ENCODE data around the gene PEAR1. TPM values are rescaled to one million over a fixed set of nuclear protein-coding genes. Genes with fewer than 3 reads are reported as not detected.

PEAR1 gene
- total and polyA plus RNA-seq, 2 of the 4 experiments (the other 2 are of a cell fraction): 2.0 to 44.4 TPM

DNA sequence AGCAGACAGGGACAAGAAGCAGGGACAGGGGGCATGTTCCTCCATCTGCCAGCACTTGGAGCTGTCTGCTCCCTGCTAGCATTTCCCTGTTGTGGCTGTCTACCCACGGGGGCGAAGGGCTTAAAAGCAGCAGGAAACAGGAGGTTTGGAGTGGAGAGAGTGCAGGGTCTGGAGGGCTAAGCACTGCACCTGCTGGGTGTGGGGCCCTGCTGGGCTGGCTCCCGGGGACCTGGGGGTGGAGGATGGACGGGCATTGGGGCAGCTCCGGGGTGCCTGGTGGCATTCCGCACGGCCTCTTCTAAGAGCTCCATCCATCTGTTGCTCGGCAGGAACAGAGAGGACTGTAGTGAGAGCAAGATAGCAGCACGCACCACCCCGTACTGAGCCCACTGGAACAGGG, 48.2 kb downstream of the PEAR1 start:
- H3K9me3 ChIP-seq (ENCODE audit: control insufficient read depth, insufficient read depth, low read length): no peaks in the 10 kb centered on the region
- H3K4ac ChIP-seq (ENCODE audit: low read depth, low read length): no peak overlapping the region
- POLR2A ChIA-PET (ENCODE audit: unreplicated experiment): no interaction called here
- H2AFZ ChIP-seq (replicated peaks; ENCODE audit: low read length, poor library complexity): no peak overlapping the region
- H3K79me1 ChIP-seq (ENCODE audit: low read depth in 1 of 2, low read length in 2 of 2): no peaks in the 10 kb centered on the region
- H4K8ac ChIP-seq (ENCODE audit: low read depth in 2 of 2, low read length in 2 of 2): no peak overlapping the region
- H3K9me1 ChIP-seq (ENCODE audit: insufficient read depth, low read length): peaks cover 22% of the 10 kb centered on the region
- WGBS, 2 experiments (ENCODE audit: extremely low coverage in 2 of 2, insufficient read length in 1 of 2): 91% methylated on average over 6 of the region's 10 CpGs; no CpG with 5 or more reads in 1 of the 2 experiments
- H3K27me3 ChIP-seq (ENCODE audit: control insufficient read depth, insufficient read depth, low read length): no peaks in the 10 kb centered on the region
- CTCF ChIA-PET: no interaction called here
- no peak overlapping the region for H4K5ac ChIP-seq (ENCODE audit: low read depth, low read length)
- in situ Hi-C loops (cut with MboI; ENCODE audit: low sequenced_read_pairs) (no loop called here), dilution Hi-C loops (cut with HindIII; ENCODE audit: low sequenced_read_pairs, unreplicated experiment) (no loop called here), intact Hi-C loops (cut with micrococcal nuclease) (no loop called here)
- no peaks in the 10 kb centered on the region; the same call in 1 of the 2 replicates for H4K20me1 ChIP-seq (ENCODE audit: insufficient read depth, low read length)
- no peak overlapping the region for H2BK15ac ChIP-seq (ENCODE audit: low read depth, low read length)
- H2BK120ac ChIP-seq (ENCODE audit: low read depth, low read length): no peak overlapping the region
- H3K23ac ChIP-seq (ENCODE audit: low read depth, low read length): no peak overlapping the region
- no peak overlapping the region for H2BK5ac ChIP-seq (ENCODE audit: low read depth, low read length, poor library complexity, severe bottlenecking)
- H3K56ac ChIP-seq (ENCODE audit: extremely low read depth, insufficient read depth, low read length): no peak overlapping the region
- BruUV-seq (replicated peaks): no TSS peak
- no peak for TF ChIP-seq SMC3 (IDR thresholded peaks at IDR 0.05; ENCODE audit: low read depth, low read length)
- H3K18ac ChIP-seq (ENCODE audit: low read depth, low read length): no peak overlapping the region
- no peak overlapping the region for H2AK5ac ChIP-seq (ENCODE audit: low read depth, low read length)
- no peak overlapping the region for H4K91ac ChIP-seq (ENCODE audit: insufficient read depth, low read depth, low read length)
- H3K36me3 ChIP-seq (ENCODE audit: control insufficient read depth, insufficient read depth, low read length): peaks cover 87% of the 10 kb centered on the region
- H2BK20ac ChIP-seq (ENCODE audit: low read depth, low read length): no peak overlapping the region
- H2AK9ac ChIP-seq (replicated peaks; ENCODE audit: low read depth, low read length, poor library complexity): no peak overlapping the region
- no peak overlapping the region for H3K14ac ChIP-seq (replicated peaks; ENCODE audit: low read depth, low read length)
- no peaks in the 10 kb centered on the region for H3K4me1 ChIP-seq (ENCODE audit: control insufficient read depth, insufficient read depth, low read length)
- ATAC-seq (ENCODE audit: low read depth) (no peak), DNase-seq (no peak)
- H3K4me2 ChIP-seq (ENCODE audit: low read depth, low read length): no peak overlapping the region
- H3K27ac ChIP-seq (ENCODE audit: insufficient read depth, low read length): no peak overlapping the region
- no peak overlapping the region for H3K9ac ChIP-seq (ENCODE audit: low read depth, low read length)
- H3K4me3 ChIP-seq (ENCODE audit: insufficient read depth, low read depth, low read length): no peak overlapping the region

All from IMR-90 (cell line).